ENCODE measurements around the gene CACNA1B. TPM values are rescaled to one million over a fixed set of nuclear protein-coding genes. Genes with fewer than 3 reads are reported as not detected.

The CACNA1B gene
- total RNA-seq, 6 experiments from 2014 or later = not detected

GRCh38 chr9:137956039-137956438 lies 78.5 kb downstream of the CACNA1B start:
- H3K4me3 Mint-ChIP-seq = no peak overlapping the region
- no peaks in the 10 kb centered on the region for H3K4me1 Mint-ChIP-seq (ENCODE audit: low read depth)
- no peak overlapping the region for H3K27ac Mint-ChIP-seq
- no peak for DNase-seq
- no peaks in the 10 kb centered on the region for H3K27me3 Mint-ChIP-seq (ENCODE audit: insufficient read depth)
- TF ChIP-seq, protein P1, sequence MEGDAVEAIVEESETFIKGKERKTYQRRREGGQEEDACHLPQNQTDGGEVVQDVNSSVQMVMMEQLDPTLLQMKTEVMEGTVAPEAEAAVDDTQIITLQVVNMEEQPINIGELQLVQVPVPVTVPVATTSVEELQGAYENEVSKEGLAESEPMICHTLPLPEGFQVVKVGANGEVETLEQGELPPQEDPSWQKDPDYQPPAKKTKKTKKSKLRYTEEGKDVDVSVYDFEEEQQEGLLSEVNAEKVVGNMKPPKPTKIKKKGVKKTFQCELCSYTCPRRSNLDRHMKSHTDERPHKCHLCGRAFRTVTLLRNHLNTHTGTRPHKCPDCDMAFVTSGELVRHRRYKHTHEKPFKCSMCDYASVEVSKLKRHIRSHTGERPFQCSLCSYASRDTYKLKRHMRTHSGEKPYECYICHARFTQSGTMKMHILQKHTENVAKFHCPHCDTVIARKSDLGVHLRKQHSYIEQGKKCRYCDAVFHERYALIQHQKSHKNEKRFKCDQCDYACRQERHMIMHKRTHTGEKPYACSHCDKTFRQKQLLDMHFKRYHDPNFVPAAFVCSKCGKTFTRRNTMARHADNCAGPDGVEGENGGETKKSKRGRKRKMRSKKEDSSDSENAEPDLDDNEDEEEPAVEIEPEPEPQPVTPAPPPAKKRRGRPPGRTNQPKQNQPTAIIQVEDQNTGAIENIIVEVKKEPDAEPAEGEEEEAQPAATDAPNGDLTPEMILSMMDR (IDR thresholded peaks at IDR 0.05) = no peak
- H3K36me3 Mint-ChIP-seq (ENCODE audit: low read depth) = no peaks in the 10 kb centered on the region
- H3K9me3 Mint-ChIP-seq = peaks cover 28% of the 10 kb centered on the region

DNA sequence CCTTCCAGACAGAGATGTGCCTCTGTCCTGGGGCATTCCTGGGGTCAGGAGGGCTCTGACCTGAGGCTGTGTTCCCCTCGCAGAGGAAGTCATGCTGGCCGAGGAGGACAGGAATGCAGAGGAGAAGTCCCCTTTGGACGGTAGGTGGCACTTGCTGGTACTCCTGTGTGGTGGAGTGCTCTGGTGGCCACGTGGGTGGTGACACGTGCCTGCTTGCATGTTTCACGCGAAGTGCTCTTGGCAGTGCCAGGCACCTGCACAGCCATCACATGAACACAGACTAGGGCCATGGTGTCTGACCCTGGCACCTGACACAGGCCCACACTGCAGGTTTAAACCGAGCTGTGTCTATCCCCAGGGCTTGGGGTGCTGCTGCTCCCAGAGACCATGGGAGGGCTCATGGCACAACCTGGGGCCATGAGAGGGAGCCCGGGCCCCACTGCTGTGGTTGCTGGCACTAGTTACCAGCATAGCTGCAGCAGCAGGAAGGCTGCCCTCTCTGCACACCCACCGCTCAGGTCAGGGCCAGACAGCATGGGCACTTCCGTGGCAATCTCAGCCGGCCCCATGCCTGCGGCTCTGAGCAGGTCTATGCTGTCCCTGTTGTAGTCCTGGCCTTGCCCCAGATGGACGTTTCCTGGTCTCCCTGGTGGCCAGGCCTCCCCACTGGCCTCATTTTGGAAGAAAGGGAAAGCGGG lies 79.3 kb downstream of the CACNA1B start:
- Mint-ChIP-seq H3K36me3 (ENCODE audit: low read depth) (no peaks in the 10 kb centered on the region), H3K27me3 (ENCODE audit: insufficient read depth) (no peaks in the 10 kb centered on the region), H3K4me1 (ENCODE audit: low read depth) (no peaks in the 10 kb centered on the region), H3K4me3 (no peak overlapping the region), H3K9me3 (peaks cover 22% of the 10 kb centered on the region), H3K27ac (no peak overlapping the region)
- no peak for DNase-seq
- TF ChIP-seq, protein P1 (IDR thresholded peaks at IDR 0.05) = no peak

GRCh38 chr9:137959641-137960411 lies 82.2 kb downstream of the CACNA1B start:
- H3K36me3 Mint-ChIP-seq (ENCODE audit: low read depth) = no peaks in the 10 kb centered on the region
- H3K27me3 Mint-ChIP-seq (ENCODE audit: insufficient read depth) = no peaks in the 10 kb centered on the region
- TF ChIP-seq, protein P1 (IDR thresholded peaks at IDR 0.05) = no peak
- H3K4me3 Mint-ChIP-seq = no peak overlapping the region
- no peak for DNase-seq
- H3K27ac Mint-ChIP-seq = no peak overlapping the region
- no peaks in the 10 kb centered on the region for H3K4me1 Mint-ChIP-seq (ENCODE audit: low read depth)
- peaks cover 31% of the 10 kb centered on the region for H3K9me3 Mint-ChIP-seq

DNA sequence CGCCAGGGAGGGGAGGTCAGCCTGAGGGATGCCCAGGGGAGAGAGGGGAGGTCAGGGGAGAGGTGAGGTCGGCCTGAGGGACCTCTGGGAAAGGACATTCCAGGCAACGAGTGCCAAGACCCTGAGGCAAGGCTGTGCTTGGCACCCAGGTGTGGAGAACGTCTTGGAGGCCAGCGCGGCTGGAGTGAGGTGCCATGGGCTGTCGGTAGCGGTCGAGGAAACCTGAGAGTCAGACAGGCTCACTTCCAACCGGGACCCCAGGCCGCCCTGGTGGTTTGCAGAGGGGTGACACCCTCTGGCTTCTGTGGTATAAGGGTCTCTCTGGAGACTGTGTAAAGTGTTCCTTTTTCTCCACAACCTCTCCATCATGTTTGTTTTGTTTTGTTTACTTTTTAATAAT lies 82.9 kb downstream of the CACNA1B start:
- Mint-ChIP-seq H3K27me3 (ENCODE audit: insufficient read depth) (no peaks in the 10 kb centered on the region), H3K9me3 (peaks cover 32% of the 10 kb centered on the region), H3K4me3 (no peak overlapping the region), H3K36me3 (ENCODE audit: low read depth) (no peaks in the 10 kb centered on the region), H3K27ac (no peak overlapping the region), H3K4me1 (ENCODE audit: low read depth) (no peaks in the 10 kb centered on the region)
- no peak for DNase-seq
- TF ChIP-seq, protein P1 (IDR thresholded peaks at IDR 0.05) = no peak

GRCh38 chr9:137963525-137963924 lies 85.9 kb downstream of the CACNA1B start:
- no peak overlapping the region for H3K4me3 Mint-ChIP-seq
- no peaks in the 10 kb centered on the region for H3K4me1 Mint-ChIP-seq (ENCODE audit: low read depth)
- H3K36me3 Mint-ChIP-seq (ENCODE audit: low read depth) = peaks cover 6% of the 10 kb centered on the region; the same call in 1 of the 2 replicates
- TF ChIP-seq, protein P1 (IDR thresholded peaks at IDR 0.05) = no peak
- peaks cover 49% of the 10 kb centered on the region for H3K9me3 Mint-ChIP-seq
- H3K27me3 Mint-ChIP-seq (ENCODE audit: insufficient read depth) = peaks cover 3% of the 10 kb centered on the region
- DNase-seq = no peak
- H3K27ac Mint-ChIP-seq = no peak overlapping the region

All from HFFc6 (cell line).